PC-3 (cell line): ENCODE results near the gene SAMHD1. TPM values are rescaled to one million over a fixed set of nuclear protein-coding genes. Genes with fewer than 3 reads are reported as not detected.

Experiments
- ATAC-seq: fragments of 200-7000 bp; cut with Tn5 transposase; 2 replicates; pipeline ENCODE4 v1.9.1; 2020; ENCODE audit warnings: mild to moderate bottlenecking, moderate library complexity
- BruUV-seq: library from RNA; stranded (reverse); fragments of 400-500 nt; replicated peaks from 2 replicates; lab custom pipeline; 2021; lab: Mats Ljungman, UMichigan
- CTCF ChIA-PET: fragments of 300-600 bp; sonication (Branson Sonifier 250); formaldehyde crosslinking; loops from one replicate; lab custom pipeline; 2022; ENCODE audit warnings: antibody characterized with exemption; lab: Charles Lee
- POLR2A ChIA-PET: fragments of 300-600 bp; sonication (Branson Sonifier 250); formaldehyde crosslinking; loops from one replicate; lab custom pipeline; 2022; ENCODE audit warnings: antibody characterized with exemption; ENCODE audit not compliant: unreplicated experiment; lab: Charles Lee
- DNase-seq: peaks from one replicate; pipeline ENCODE4 v3.0.0-alpha.2; 2015
- H2AFZ ChIP-seq: fragments of 300-600 bp; sonication (generic); 2 replicates; pipeline ENCODE4 v1.6.0; 2016; ENCODE audit warnings: antibody characterized with exemption, low read length
- H3F3A ChIP-seq: fragments of 300-600 bp; sonication (generic); one replicate; pipeline ENCODE4 v1.6.0; 2017; ENCODE audit warnings: antibody characterized with exemption, low read length, control low read depth, mild to moderate bottlenecking; ENCODE audit not compliant: unreplicated experiment
- H3K27ac ChIP-seq: fragments of 300-600 bp; sonication (generic); 2 replicates; pipeline ENCODE4 v1.5.1; 2016; ENCODE audit warnings: mild to moderate bottlenecking, low read length
- H3K27me3 ChIP-seq: fragments of 300-600 bp; sonication (generic); 2 replicates; pipeline ENCODE4 v1.6.1; 2016; ENCODE audit warnings: low read length, mixed read lengths
- H3K36me3 ChIP-seq: fragments of 300-600 bp; sonication (generic); 2 replicates; pipeline ENCODE4 v1.6.1; 2016; ENCODE audit warnings: low read depth, mixed run types, low read length, mixed read lengths
- H3K4me1 ChIP-seq: fragments of 300-600 bp; sonication (generic); 2 replicates; pipeline ENCODE4 v1.5.1; 2016; ENCODE audit warnings: low read length; ENCODE audit not compliant: insufficient read depth
- H3K4me2 ChIP-seq: fragments of 300-600 bp; sonication (generic); 2 replicates; pipeline ENCODE4 v1.6.0; 2016; ENCODE audit warnings: low read length
- H3K4me3 ChIP-seq: fragments of 300-600 bp; sonication (generic); 2 replicates; pipeline ENCODE4 v1.5.1; 2016; ENCODE audit warnings: mild to moderate bottlenecking, low read length, mixed read lengths
- H3K79me2 ChIP-seq: fragments of 300-600 bp; sonication (generic); 2 replicates; pipeline ENCODE4 v1.6.1; 2017; ENCODE audit warnings: low read length, mixed read lengths
- H3K9ac ChIP-seq: fragments of 300-600 bp; sonication (generic); 2 replicates; pipeline ENCODE4 v1.6.0; 2016; ENCODE audit warnings: mild to moderate bottlenecking, low read length
- H3K9me2 ChIP-seq: fragments of 300-600 bp; sonication (generic); replicated peaks from 2 replicates; pipeline ENCODE4 v1.6.1; 2016; ENCODE audit warnings: mixed run types, low read length, mixed read lengths
- H3K9me3 ChIP-seq: fragments of 300-600 bp; sonication (generic); 2 replicates; pipeline ENCODE4 v1.6.1; 2016; ENCODE audit warnings: low read length, mixed read lengths
- H4K20me1 ChIP-seq: fragments of 300-600 bp; sonication (generic); 2 replicates; pipeline ENCODE4 v1.6.1; 2016; ENCODE audit warnings: low read length, mixed read lengths
- CTCF ChIP-seq: fragments of 300-600 bp; sonication (generic); conservative IDR thresholded peaks from 2 replicates; pipeline ENCODE4 v1.5.1; 2017; ENCODE audit warnings: antibody characterized with exemption, low read depth, mild to moderate bottlenecking, low read length
- EZH2 ChIP-seq: fragments of 300-600 bp; sonication (generic); IDR thresholded peaks from one replicate; pipeline ENCODE4 v1.6.1; 2017; ENCODE audit warnings: antibody characterized with exemption, mild to moderate bottlenecking, low read length; ENCODE audit not compliant: unreplicated experiment
- EZH2phosphoT487 ChIP-seq: fragments of 300-600 bp; sonication (generic); IDR thresholded peaks from 2 replicates; pipeline ENCODE4 v1.6.1; 2018; ENCODE audit warnings: mild to moderate bottlenecking, antibody characterized with exemption, low read length, borderline replicate concordance
- intact Hi-C: fragments of 100-400 bp; cut with micrococcal nuclease; formaldehyde crosslinking; loops from 2 replicates; pipeline ENCODE4 v1.9.0; 2023
- total RNA-seq: library from RNA; depleted of rRNA; stranded (reverse); fragments of >200 nt; gene quantifications from 2 replicates; pipeline ENCODE4 v1.2.3, GENCODE V29; 2014

Gene SAMHD1
- total RNA-seq, 1 experiment from 2014 or later: 24.2 TPM

GRCh38 chr20:36920334-36920730 is 31.2 kb downstream of the SAMHD1 start:
- intact Hi-C loops: no loop called here
- Histone ChIP-seq H3K4me1 (peaks cover 10% of the 10 kb centered on the region), H3K9me2 (no peaks in the 10 kb centered on the region), H3K9ac (no peak overlapping the region), H3K9me3 (no peaks in the 10 kb centered on the region), H3K27me3 (no peaks in the 10 kb centered on the region), H3K36me3 (no peaks in the 10 kb centered on the region; the same call in 1 of the 2 replicates), H2AFZ (no peak overlapping the region), H3K27ac (no peak overlapping the region), H3K4me3 (no peak overlapping the region), H3K79me2 (no peaks in the 10 kb centered on the region), H3F3A (no peaks in the 10 kb centered on the region), H3K4me2 (no peak overlapping the region), H4K20me1 (no peaks in the 10 kb centered on the region)
- ATAC-seq: no peak
- no peak for DNase-seq
- BruUV-seq: no TSS peak
- CTCF ChIA-PET: interaction anchor here (0.7 kb wide), 1 partner anchor 61 kb away, joined by 3 read pairs; no protein-coding TSS in a partner anchor
- POLR2A ChIA-PET: no interaction called here
- TF ChIP-seq EZH2: no peak

- Histone ChIP-seq H3K36me3 (no peaks in the 10 kb centered on the region; the same call in 1 of the 2 replicates), H3K27me3 (no peaks in the 10 kb centered on the region), H3K79me2 (no peaks in the 10 kb centered on the region), H2AFZ (peak overlapping the region; percentile 19; the same call in 1 of the 2 replicates), H3K9ac (no peak overlapping the region), H3K27ac (no peak overlapping the region), H4K20me1 (no peaks in the 10 kb centered on the region), H3F3A (no peaks in the 10 kb centered on the region), H3K4me1 (peaks cover 10% of the 10 kb centered on the region), H3K4me3 (no peak overlapping the region), H3K4me2 (no peak overlapping the region), H3K9me2 (no peaks in the 10 kb centered on the region), H3K9me3 (no peaks in the 10 kb centered on the region)
- ATAC-seq: peak; percentile 65
- intact Hi-C loops: no loop called here
- ChIA-PET POLR2A (interaction anchor here (0.5 kb wide), 1 partner anchor 127 kb away, joined by 5 read pairs; no protein-coding TSS in a partner anchor), CTCF (interaction anchor here (0.6 to 0.7 kb wide), 2 partner anchors 60 to 111 kb away, joined by 3 to 4 read pairs; no protein-coding TSS in a partner anchor)
- DNase-seq: peak; percentile 78
- no TSS peak for BruUV-seq
- TF ChIP-seq CTCF: peak; percentile 86
- no peak for TF ChIP-seq EZH2phosphoT487
- no peak for TF ChIP-seq EZH2
Observed at GRCh38 chr20:36919715-36920333, 31.7 kb downstream of the SAMHD1 start.

GRCh38 chr20:36917943-36918342 is 33.6 kb downstream of the SAMHD1 start:
- no peaks in the 10 kb centered on the region for H3K9me3 ChIP-seq
- ATAC-seq (peak; percentile 58; the same call in 1 of the 2 replicates), DNase-seq (peak; percentile 13)
- no peaks in the 10 kb centered on the region; the same call in 1 of the 2 replicates for H3K36me3 ChIP-seq
- no peak overlapping the region for H2AFZ ChIP-seq
- no TSS peak for BruUV-seq
- no peaks in the 10 kb centered on the region for H3F3A ChIP-seq
- no peaks in the 10 kb centered on the region for H3K4me1 ChIP-seq
- no peaks in the 10 kb centered on the region for H4K20me1 ChIP-seq
- H3K9me2 ChIP-seq: no peaks in the 10 kb centered on the region
- intact Hi-C loops: no loop called here
- H3K4me3 ChIP-seq: no peak overlapping the region
- no peaks in the 10 kb centered on the region for H3K27me3 ChIP-seq
- H3K4me2 ChIP-seq: no peak overlapping the region
- no peak overlapping the region for H3K9ac ChIP-seq
- no peak overlapping the region for H3K27ac ChIP-seq
- ChIA-PET CTCF (interaction anchor here (0.7 kb wide), 1 partner anchor 144 kb away, joined by 5 read pairs; the partner anchor contains the start of gene DSN1), POLR2A (interaction anchor here (0.8 kb wide), 1 partner anchor 35 kb away, joined by 13 read pairs; no protein-coding TSS in a partner anchor)
- TF ChIP-seq CTCF: no peak
- TF ChIP-seq EZH2phosphoT487: no peak
- TF ChIP-seq EZH2: no peak
- no peaks in the 10 kb centered on the region for H3K79me2 ChIP-seq
